Neural cell (in vitro differentiated cells): Measurements from ENCODE around the gene DNAH3. TPM values are rescaled to one million over a fixed set of nuclear protein-coding genes. Genes with fewer than 3 reads are reported as not detected.

Source experiments
- H2AFZ ChIP-seq: fragments of 200-600, 300-800 bp; sonication (generic), shearing (Covaris generic); 2 replicates; pipeline ENCODE4 v1.6.0; 2014; ENCODE audit warnings: low read depth, mild to moderate bottlenecking, antibody characterized with exemption, low read length, moderate library complexity
- H3F3A ChIP-seq: fragments of 200-600 bp; shearing (Covaris generic); 2 replicates; pipeline ENCODE4 v1.6.1; 2016; ENCODE audit warnings: mild to moderate bottlenecking, moderate library complexity, mixed read lengths, antibody characterized with exemption, low read length; ENCODE audit not compliant: insufficient read depth, poor library complexity, severe bottlenecking
- H3K27ac ChIP-seq: fragments of 200-600, 300-800 bp; sonication (generic), shearing (Covaris generic); 2 replicates; pipeline ENCODE4 v1.5.1; 2014; ENCODE audit warnings: mild to moderate bottlenecking, low read length, moderate library complexity
- H3K27me3 ChIP-seq: fragments of 300-800, 200-600 bp; sonication (generic), shearing (Covaris generic); 2 replicates; pipeline ENCODE4 v1.6.0; 2014; ENCODE audit warnings: mild to moderate bottlenecking, low read depth, low read length, moderate library complexity; ENCODE audit not compliant: insufficient read depth
- H3K36me3 ChIP-seq: fragments of 300-800, 200-600 bp; sonication (generic), shearing (Covaris generic); 2 replicates; pipeline ENCODE4 v1.5.1; 2014; ENCODE audit warnings: mild to moderate bottlenecking, antibody characterized with exemption, low read length, moderate library complexity; ENCODE audit not compliant: insufficient read depth
- H3K4me2 ChIP-seq: fragments of 300-800, 200-600 bp; sonication (generic), shearing (Covaris generic); 2 replicates; pipeline ENCODE4 v1.6.0; 2014; ENCODE audit warnings: mild to moderate bottlenecking, low read length
- H3K4me3 ChIP-seq: fragments of 300-800, 200-600 bp; sonication (generic), shearing (Covaris generic); 2 replicates; pipeline ENCODE4 v1.5.1; 2014; ENCODE audit warnings: mild to moderate bottlenecking, low read length, moderate library complexity
- H3K79me2 ChIP-seq: fragments of 200-600 bp; shearing (Covaris generic); replicated peaks from 2 replicates; pipeline ENCODE4 v1.6.0; 2014; ENCODE audit warnings: mild to moderate bottlenecking, low read length, moderate library complexity; ENCODE audit not compliant: insufficient read depth
- H3K9ac ChIP-seq: fragments of 300-800, 200-600 bp; sonication (generic), shearing (Covaris generic); 2 replicates; pipeline ENCODE4 v1.6.1; 2016; ENCODE audit warnings: mild to moderate bottlenecking, low read length, mixed read lengths
- H3K9me2 ChIP-seq: fragments of 200-600 bp; shearing (Covaris generic); 2 replicates; pipeline ENCODE4 v1.6.1; 2016; ENCODE audit warnings: mild to moderate bottlenecking, low read length, mixed read lengths; ENCODE audit not compliant: insufficient read depth
- H3K9me3 ChIP-seq: fragments of 200-600, 300-800 bp; sonication (generic), shearing (Covaris generic); 2 replicates; pipeline ENCODE4 v1.6.1; 2016; ENCODE audit warnings: mild to moderate bottlenecking, mixed run types, low read length, moderate library complexity, mixed read lengths
- H4K20me1 ChIP-seq: fragments of 200-600 bp; shearing (Covaris generic); 2 replicates; pipeline ENCODE4 v1.6.1; 2016; ENCODE audit warnings: mild to moderate bottlenecking, mixed run types; ENCODE audit not compliant: insufficient read depth
- CTCF ChIP-seq: fragments of 450-650 bp; IDR thresholded peaks from 2 replicates; pipeline ENCODE4 v1.5.1; 2014; ENCODE audit warnings: antibody characterized with exemption, mild to moderate bottlenecking, moderate library complexity; ENCODE audit not compliant: poor library complexity, severe bottlenecking
- EP300 ChIP-seq: fragments of 450-650 bp; conservative IDR thresholded peaks from 2 replicates; pipeline ENCODE4 v1.6.1; 2014; ENCODE audit warnings: antibody characterized with exemption, mild to moderate bottlenecking, moderate library complexity; ENCODE audit not compliant: poor library complexity, severe bottlenecking
- EZH2 ChIP-seq: fragments of 200-600, 300-800 bp; shearing (Covaris generic), sonication (generic); IDR thresholded peaks from 2 replicates; pipeline ENCODE4 v1.6.1; 2014; ENCODE audit warnings: antibody characterized with exemption, low read length, borderline replicate concordance, mild to moderate bottlenecking; ENCODE audit not compliant: insufficient read depth, poor library complexity, severe bottlenecking
- MXI1 ChIP-seq: fragments of 450-650 bp; conservative IDR thresholded peaks from 2 replicates; pipeline ENCODE4 v1.6.1; 2014; ENCODE audit warnings: antibody characterized with exemption, mild to moderate bottlenecking; ENCODE audit not compliant: poor library complexity, severe bottlenecking
- POLR2AphosphoS5 ChIP-seq: IDR thresholded peaks from 2 replicates; pipeline ENCODE4 v1.6.1; 2012
- RAD21 ChIP-seq: fragments of 450-650 bp; conservative IDR thresholded peaks from 2 replicates; pipeline ENCODE4 v1.6.1; 2014; ENCODE audit warnings: antibody characterized with exemption, mild to moderate bottlenecking, moderate library complexity
- REST ChIP-seq: IDR thresholded peaks from 2 replicates; pipeline ENCODE4 v1.6.1; 2012; ENCODE audit warnings: borderline replicate concordance
- SMC3 ChIP-seq: fragments of 450-650 bp; conservative IDR thresholded peaks from 2 replicates; pipeline ENCODE4 v1.6.1; 2014; ENCODE audit warnings: antibody characterized with exemption, mild to moderate bottlenecking, moderate library complexity; ENCODE audit not compliant: poor library complexity
- TAF1 ChIP-seq: IDR thresholded peaks from 2 replicates; pipeline ENCODE4 v1.6.1; 2012; ENCODE audit warnings: low read depth
- polyA plus RNA-seq: library from polyadenylated mRNA; depleted of rRNA; stranded (reverse); fragments of >200 nt; gene quantifications from 2 replicates; pipeline ENCODE4 v1.2.3, GENCODE V29; 2014

DNAH3 gene
- polyA plus RNA-seq, 1 donor from 2014 or later, result 0.06 TPM

- H4K20me1 ChIP-seq, result no peaks in the 10 kb centered on the region
- no peaks in the 10 kb centered on the region for H3F3A ChIP-seq
- no peak overlapping the region for H3K9ac ChIP-seq
- H3K36me3 ChIP-seq, result no peaks in the 10 kb centered on the region
- H3K27me3 ChIP-seq, result no peaks in the 10 kb centered on the region
- no peak overlapping the region for H3K27ac ChIP-seq
- no peaks in the 10 kb centered on the region for H3K9me2 ChIP-seq
- no peaks in the 10 kb centered on the region for H3K9me3 ChIP-seq
- no peak for TF ChIP-seq EZH2
- no peak for TF ChIP-seq MXI1
- no peak for TF ChIP-seq REST
- no peak for TF ChIP-seq POLR2AphosphoS5
- no peaks in the 10 kb centered on the region for H3K79me2 ChIP-seq
- H3K4me2 ChIP-seq, result no peak overlapping the region
- H2AFZ ChIP-seq, result no peak overlapping the region
- no peak overlapping the region for H3K4me3 ChIP-seq
Measured at GRCh38 chr16:21070564-21070963, 80.1 kb downstream of the DNAH3 start.

- Histone ChIP-seq H2AFZ (no peak overlapping the region), H3K9ac (no peak overlapping the region), H4K20me1 (no peaks in the 10 kb centered on the region), H3K9me3 (no peaks in the 10 kb centered on the region), H3K9me2 (no peaks in the 10 kb centered on the region), H3K79me2 (no peaks in the 10 kb centered on the region), H3K27me3 (no peaks in the 10 kb centered on the region), H3F3A (no peaks in the 10 kb centered on the region), H3K27ac (no peak overlapping the region), H3K4me3 (no peak overlapping the region), H3K4me2 (no peak overlapping the region), H3K36me3 (no peaks in the 10 kb centered on the region)
- TF ChIP-seq TAF1 (no peak), SMC3 (no peak), REST (no peak), EZH2 (no peak), CTCF (no peak), POLR2AphosphoS5 (no peak), MXI1 (no peak), EP300 (no peak), RAD21 (no peak)
Measured at GRCh38 chr16:21069986-21070385, 80.7 kb downstream of the DNAH3 start.
